ENCODE results near the gene LDB3. TPM values are rescaled to one million over a fixed set of nuclear protein-coding genes. Genes with fewer than 3 reads are reported as not detected.

The LDB3 gene
- total RNA-seq, 1 experiment from 2014 or later = 0.03 TPM

DNA sequence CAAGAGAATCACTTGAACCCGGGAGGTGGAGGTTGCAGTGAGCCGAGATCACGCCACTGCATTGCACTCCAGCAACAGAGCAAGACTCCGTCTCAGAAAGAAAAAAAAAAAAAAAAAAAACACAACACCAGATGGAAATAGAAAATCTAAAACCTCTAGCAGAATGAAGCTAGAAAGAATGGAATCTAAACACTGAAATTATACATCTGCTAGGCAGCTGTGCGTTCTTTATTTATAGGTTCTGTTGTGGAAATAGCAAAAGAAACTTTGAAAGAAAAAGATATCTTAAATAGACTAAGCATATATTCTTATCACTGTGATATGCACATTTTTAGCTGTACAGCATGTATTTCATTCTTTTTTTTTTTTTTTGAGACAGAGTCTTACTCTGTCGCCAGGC, 105.2 kb downstream of the LDB3 start:
- H3K36me3 ChIP-seq (replicated peaks; ENCODE audit: control insufficient read depth, insufficient read depth, low read length) = no peaks in the 10 kb centered on the region; the same call in 1 of the 2 replicates
- no peak overlapping the region for H3K4me3 ChIP-seq (ENCODE audit: insufficient read depth, low read depth, low read length)
- DNase-seq = no peak
- H3K27me3 ChIP-seq (ENCODE audit: control insufficient read depth, insufficient read depth, low read length) = no peaks in the 10 kb centered on the region

DNA sequence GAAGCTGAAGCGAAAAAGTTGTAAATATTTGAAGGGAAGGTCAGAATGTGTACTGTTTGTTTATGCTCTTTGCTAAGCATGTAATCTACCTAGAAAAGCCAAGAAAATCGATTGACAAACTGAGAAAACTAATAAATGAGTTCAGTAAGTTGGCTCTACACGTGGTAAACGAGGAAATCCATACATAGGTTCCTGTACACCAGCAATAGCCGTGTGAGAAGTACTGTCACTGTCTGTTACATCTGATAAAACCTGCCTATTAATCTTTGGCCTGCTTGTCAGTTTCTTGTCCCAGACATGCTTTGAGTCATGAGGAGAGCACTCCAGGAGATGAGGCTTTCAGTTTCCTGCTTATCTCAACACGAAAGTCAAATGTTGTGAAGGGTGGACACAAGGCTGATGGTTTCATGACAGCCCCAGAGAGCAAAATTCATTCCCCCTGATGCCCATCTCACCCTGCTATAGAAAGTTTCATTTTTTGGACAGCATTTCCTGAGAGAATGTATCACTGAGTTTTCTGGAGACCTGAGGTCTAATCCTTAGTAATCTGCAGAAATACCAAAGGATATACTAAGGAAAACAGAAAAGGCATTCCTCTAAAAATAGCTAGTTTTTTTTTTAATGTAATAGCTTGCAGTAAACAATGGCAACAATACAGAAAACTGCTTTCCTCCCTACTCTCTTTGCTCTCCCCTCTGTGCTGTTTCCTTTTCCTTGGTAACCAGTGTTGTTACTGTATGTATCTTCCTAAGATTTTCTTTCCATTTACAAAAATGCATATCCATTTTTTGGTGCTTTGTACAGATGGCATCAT, 107.0 kb downstream of the LDB3 start:
- Histone ChIP-seq H3K4me3 (ENCODE audit: insufficient read depth, low read depth, low read length) (no peak overlapping the region), H3K36me3 (replicated peaks; ENCODE audit: control insufficient read depth, insufficient read depth, low read length) (no peaks in the 10 kb centered on the region; the same call in 1 of the 2 replicates), H3K27me3 (ENCODE audit: control insufficient read depth, insufficient read depth, low read length) (no peaks in the 10 kb centered on the region)
- no peak for DNase-seq

DNA sequence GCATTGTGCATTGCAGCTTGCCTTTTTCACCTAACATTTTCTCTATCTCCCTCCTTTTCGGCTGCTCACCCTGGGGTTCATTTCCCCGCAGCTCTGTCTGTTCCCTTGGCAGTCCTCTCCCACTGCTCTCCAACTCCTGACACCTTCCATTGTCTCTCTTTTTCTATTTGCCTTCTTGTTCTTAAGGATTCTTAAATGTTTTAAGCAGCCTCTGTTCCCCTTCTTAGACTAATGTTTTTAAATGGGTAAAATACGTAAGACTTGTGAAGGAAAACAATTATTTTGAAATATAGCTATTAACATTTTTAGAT, 107.5 kb downstream of the LDB3 start:
- H3K27me3 ChIP-seq (ENCODE audit: control insufficient read depth, insufficient read depth, low read length) = no peaks in the 10 kb centered on the region
- no peaks in the 10 kb centered on the region; the same call in 1 of the 2 replicates for H3K36me3 ChIP-seq (replicated peaks; ENCODE audit: control insufficient read depth, insufficient read depth, low read length)
- DNase-seq = no peak

DNA sequence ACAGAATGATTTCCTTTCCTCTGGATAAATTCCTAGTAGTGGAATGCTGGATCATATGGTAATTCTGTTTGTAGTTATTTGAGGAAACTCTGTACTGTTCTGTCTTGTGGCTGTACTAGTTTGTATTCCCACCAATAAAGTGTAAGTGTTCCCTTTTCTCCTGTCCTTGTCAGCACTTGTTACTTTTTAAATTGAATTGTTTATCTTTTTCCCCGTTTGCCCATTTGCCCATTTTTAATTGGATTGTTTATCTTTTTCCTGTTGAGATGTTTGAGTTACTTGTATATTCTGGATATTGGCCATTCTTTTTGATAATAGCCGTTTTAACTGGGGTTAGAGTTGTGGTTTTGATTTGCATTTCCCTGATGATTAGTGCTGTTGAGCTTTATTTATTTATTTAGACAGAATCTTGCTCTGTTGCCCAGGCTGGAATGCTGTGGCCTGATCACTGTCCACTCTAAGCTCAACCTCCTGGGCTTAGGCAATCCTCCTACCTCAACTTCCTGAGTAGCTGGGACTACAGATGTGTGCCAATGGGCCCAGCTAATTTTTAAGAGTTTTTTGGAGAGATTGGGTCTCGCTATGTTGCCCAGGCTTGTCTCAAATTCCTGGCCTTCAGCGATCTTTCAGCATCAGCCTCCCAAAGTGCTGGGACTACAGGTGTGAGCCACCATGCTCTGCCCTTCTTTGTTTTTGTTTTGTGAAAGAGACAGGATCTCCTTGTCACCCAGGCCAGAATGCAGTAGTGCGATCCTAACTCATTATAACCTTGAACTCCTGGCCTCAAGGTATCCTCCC, 111.1 kb downstream of the LDB3 start:
- H3K4me3 ChIP-seq (ENCODE audit: insufficient read depth, low read depth, low read length) = no peak overlapping the region
- no peaks in the 10 kb centered on the region; the same call in 1 of the 2 replicates for H3K36me3 ChIP-seq (replicated peaks; ENCODE audit: control insufficient read depth, insufficient read depth, low read length)
- H3K27me3 ChIP-seq (ENCODE audit: control insufficient read depth, insufficient read depth, low read length) = no peaks in the 10 kb centered on the region
- no peak for DNase-seq

More for the DNA sequence above, 107.5 kb downstream of the LDB3 start:
- no peak overlapping the region for H3K4me3 ChIP-seq (ENCODE audit: insufficient read depth, low read depth, low read length)

DNA sequence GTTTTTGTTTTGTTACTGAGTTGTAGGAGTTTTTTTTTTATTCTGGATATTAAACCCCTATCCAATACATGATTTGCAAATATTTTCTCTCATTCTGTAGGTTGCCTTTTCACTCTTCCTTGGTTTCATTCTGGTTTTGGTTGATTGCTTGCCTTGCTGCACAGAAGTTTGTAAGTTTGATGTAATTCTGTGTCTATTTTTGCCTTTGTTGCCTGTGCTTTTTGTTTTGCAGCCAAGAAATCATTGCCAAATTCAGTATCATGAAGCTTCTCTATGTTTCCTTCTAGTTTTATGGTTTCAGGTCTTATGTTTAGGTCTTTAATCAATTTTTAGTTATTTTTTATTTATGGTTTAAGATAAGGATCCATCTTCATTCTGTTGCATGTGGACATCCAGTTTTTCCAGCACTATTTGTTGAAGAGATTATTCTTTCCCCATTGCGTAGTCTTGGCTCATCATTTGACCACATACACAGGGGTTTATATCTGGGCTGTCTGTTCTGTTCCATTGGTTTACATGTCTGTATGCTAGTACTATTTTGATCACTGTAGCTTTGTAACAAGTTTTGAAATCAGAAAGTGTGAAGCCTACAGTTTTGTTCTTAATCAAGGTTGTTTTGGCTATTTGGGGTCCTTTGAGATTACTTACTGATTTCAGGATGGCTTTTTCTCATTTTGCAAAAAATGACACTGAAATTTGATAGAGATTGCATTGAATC, 114.5 kb downstream of the LDB3 start:
- no peaks in the 10 kb centered on the region for H3K36me3 ChIP-seq (replicated peaks; ENCODE audit: control insufficient read depth, insufficient read depth, low read length)
- no peak overlapping the region for H3K4me3 ChIP-seq (ENCODE audit: insufficient read depth, low read depth, low read length)
- H3K27me3 ChIP-seq (ENCODE audit: control insufficient read depth, insufficient read depth, low read length) = no peaks in the 10 kb centered on the region
- DNase-seq = no peak

DNA sequence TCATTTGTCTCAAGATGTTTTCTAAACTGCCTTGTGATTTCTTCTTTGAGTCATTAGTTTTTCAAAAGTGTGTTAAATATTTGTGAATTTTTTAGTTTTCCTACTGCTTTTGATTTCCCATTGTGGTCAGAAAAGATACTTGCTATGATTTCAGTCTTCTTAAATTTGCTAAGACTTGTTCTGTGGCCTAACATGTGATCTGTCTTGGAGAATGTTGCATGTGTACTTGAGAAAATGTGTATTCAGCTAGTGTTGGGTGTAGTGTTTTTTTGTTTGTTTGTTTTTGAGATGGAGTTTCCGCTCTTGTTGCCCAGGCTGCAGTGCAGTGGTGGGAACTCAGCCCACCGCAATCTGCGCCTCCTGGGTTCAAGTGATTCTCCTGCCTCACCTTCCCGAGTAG, 116.7 kb downstream of the LDB3 start:
- no peak overlapping the region for H3K4me3 ChIP-seq (ENCODE audit: insufficient read depth, low read depth, low read length)
- H3K27me3 ChIP-seq (ENCODE audit: control insufficient read depth, insufficient read depth, low read length) = no peaks in the 10 kb centered on the region
- DNase-seq = no peak
- no peaks in the 10 kb centered on the region for H3K36me3 ChIP-seq (replicated peaks; ENCODE audit: control insufficient read depth, insufficient read depth, low read length)

Other genes with a start within 250 kb of the LDB3 start
- gene WAPL, start 146.7 kb upstream of the LDB3 start, total RNA-seq (2014; rRNA removed; shearing (Covaris generic)) = 33.5 and 44.9 TPM in 2 replicates
- gene OPN4, start 14.0 kb upstream of the LDB3 start, total RNA-seq (2014; rRNA removed; shearing (Covaris generic)) = not detected in 2 replicates
- gene BMPR1A, start 88.1 kb downstream of the LDB3 start, total RNA-seq (2014; rRNA removed; shearing (Covaris generic)) = 86.5 and 99.3 TPM in 2 replicates

All from H7 (cell line).